Muscle of leg (tissue), 11 donors: ENCODE results near the gene CUTA. TPM values are rescaled to one million over a fixed set of nuclear protein-coding genes. Genes with fewer than 3 reads are reported as not detected.
A peak's percentile ranks its signal among the peaks of the same experiment; 100 is the strongest.

Source experiments
- DNase-seq: peaks from one replicate; pipeline ENCODE4 v3.0.0; 2013
- H3K27ac ChIP-seq: one replicate; pipeline ENCODE4 v1.5.1; 2013; ENCODE audit warnings: mild to moderate bottlenecking, low read length, control low read depth
- H3K27me3 ChIP-seq: one replicate; pipeline ENCODE4 v1.6.1; 2013; ENCODE audit warnings: low read length; ENCODE audit not compliant: control insufficient read depth, insufficient read depth
- H3K36me3 ChIP-seq: one replicate; pipeline ENCODE4 v1.6.1; 2013; ENCODE audit warnings: low read length; ENCODE audit not compliant: control insufficient read depth, insufficient read depth
- H3K4me1 ChIP-seq: one replicate; pipeline ENCODE4 v1.6.1; 2013; ENCODE audit warnings: low read length; ENCODE audit not compliant: control insufficient read depth, insufficient read depth
- H3K4me3 ChIP-seq: one replicate; pipeline ENCODE4 v1.5.1; 2013; ENCODE audit warnings: low read length, control low read depth
- H3K9me3 ChIP-seq: replicated peaks from 2 replicates; pipeline ENCODE4 v1.6.1; 2013; ENCODE audit warnings: low read depth, low read length; ENCODE audit not compliant: control insufficient read depth
- WGBS: methylation state at CpG from one replicate; pipeline ENCODE4 v1.1.5; 2013; ENCODE audit warnings: missing lambda C conversion rate; ENCODE audit not compliant: insufficient coverage; 5-methylcytosine and 5-hydroxymethylcytosine counted together
- polyA plus RNA-seq, 8 donors: library from polyadenylated mRNA; unstranded; fragments of 120-200 nt; gene quantifications; one replicate each; pipeline versions ENCODE4 v1.2.1 to v1.2.3, GENCODE V29; 2013; ENCODE audit warnings: inconsistent platforms in 1 of 8, low replicate concordance in 1 of 8; ENCODE audit not compliant: insufficient read length in 8 of 8, insufficient read depth in 1 of 8
- total RNA-seq: library from RNA; stranded (reverse); fragments of 120-200 nt; gene quantifications from one replicate; pipeline ENCODE4 v1.2.4, GENCODE V29; 2013

The CUTA gene
- total and polyA plus RNA-seq, 9 donors: 103 to 161 (median 141) TPM

GRCh38 chr6:33425668-33426577 is 8.0 kb upstream of the CUTA start:
- Histone ChIP-seq H3K4me3 (peak overlapping the region; percentile 58), H3K27me3 (no peaks in the 10 kb centered on the region), H3K27ac (peak overlapping the region; percentile 96), H3K36me3 (no peaks in the 10 kb centered on the region), H3K4me1 (peaks cover 51% of the 10 kb centered on the region), H3K9me3 (no peaks in the 10 kb centered on the region)
- peak; percentile 94 for DNase-seq
- WGBS: under 1% methylated on average over 22 of the region's 43 CpGs

DNA sequence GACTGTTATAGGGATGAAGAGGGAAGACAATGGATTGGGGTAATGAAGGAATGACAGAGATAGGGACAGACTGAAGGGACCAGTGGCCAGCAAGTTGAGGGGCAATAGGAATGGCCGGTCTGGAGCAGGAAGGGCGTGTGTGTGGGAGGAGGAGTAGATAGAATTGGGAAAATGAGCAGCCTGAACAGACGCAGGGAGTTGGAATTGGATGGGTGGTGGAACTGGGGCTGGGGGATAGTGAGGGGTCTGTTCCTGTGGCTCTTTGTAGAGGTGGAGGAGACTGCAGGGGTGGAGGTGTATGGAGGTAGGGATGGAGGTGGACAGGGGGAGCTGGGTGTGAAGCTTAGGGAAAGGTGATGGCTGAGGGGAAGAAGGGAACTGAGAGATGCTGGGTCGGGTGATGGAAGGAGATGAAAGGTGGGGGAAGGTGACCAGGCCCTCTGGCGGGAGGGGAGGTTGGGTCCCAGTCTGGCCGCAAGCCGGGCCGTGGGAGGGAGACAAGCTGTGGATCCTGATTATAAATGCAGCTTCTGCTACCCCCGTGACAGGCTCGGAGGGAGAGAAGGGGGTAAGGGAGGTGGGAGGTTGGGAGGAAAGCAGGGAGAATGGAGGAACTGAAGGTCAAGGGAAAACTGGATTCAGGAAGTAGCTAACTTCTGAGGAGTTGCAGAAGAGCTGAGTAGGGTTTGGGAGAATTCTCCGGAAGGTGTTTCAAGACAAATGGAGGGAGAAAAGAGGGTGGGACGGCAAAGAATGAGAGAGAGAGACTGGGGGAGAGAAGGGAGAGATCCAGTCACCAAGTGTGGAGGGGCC is 7.2 kb upstream of the CUTA start:
- H3K27me3 ChIP-seq: no peaks in the 10 kb centered on the region
- peak overlapping the region; percentile 96 for H3K27ac ChIP-seq
- peak overlapping the region; percentile 58 for H3K4me3 ChIP-seq
- no peak for DNase-seq
- 12% methylated on average over 12 of the region's 12 CpGs for WGBS
- no peaks in the 10 kb centered on the region for H3K9me3 ChIP-seq
- H3K4me1 ChIP-seq: peaks cover 45% of the 10 kb centered on the region
- H3K36me3 ChIP-seq: no peaks in the 10 kb centered on the region

GRCh38 chr6:33423777-33424176 is 5.9 kb upstream of the CUTA start:
- Histone ChIP-seq H3K36me3 (no peaks in the 10 kb centered on the region), H3K4me1 (peaks cover 48% of the 10 kb centered on the region), H3K27me3 (no peaks in the 10 kb centered on the region), H3K4me3 (no peak overlapping the region), H3K27ac (no peak overlapping the region), H3K9me3 (no peaks in the 10 kb centered on the region)
- 86% methylated on average over 1 of the region's 2 CpGs for WGBS
- no peak for DNase-seq

- 79% methylated on average over 2 of the region's 2 CpGs for WGBS
- peaks cover 48% of the 10 kb centered on the region for H3K4me1 ChIP-seq
- H3K4me3 ChIP-seq: no peak overlapping the region
- no peak for DNase-seq
- H3K9me3 ChIP-seq: no peaks in the 10 kb centered on the region
- peaks cover 5% of the 10 kb centered on the region for H3K36me3 ChIP-seq
- no peaks in the 10 kb centered on the region for H3K27me3 ChIP-seq
- no peak overlapping the region for H3K27ac ChIP-seq
Observed at GRCh38 chr6:33421344-33421643, 3.4 kb upstream of the CUTA start.

DNA sequence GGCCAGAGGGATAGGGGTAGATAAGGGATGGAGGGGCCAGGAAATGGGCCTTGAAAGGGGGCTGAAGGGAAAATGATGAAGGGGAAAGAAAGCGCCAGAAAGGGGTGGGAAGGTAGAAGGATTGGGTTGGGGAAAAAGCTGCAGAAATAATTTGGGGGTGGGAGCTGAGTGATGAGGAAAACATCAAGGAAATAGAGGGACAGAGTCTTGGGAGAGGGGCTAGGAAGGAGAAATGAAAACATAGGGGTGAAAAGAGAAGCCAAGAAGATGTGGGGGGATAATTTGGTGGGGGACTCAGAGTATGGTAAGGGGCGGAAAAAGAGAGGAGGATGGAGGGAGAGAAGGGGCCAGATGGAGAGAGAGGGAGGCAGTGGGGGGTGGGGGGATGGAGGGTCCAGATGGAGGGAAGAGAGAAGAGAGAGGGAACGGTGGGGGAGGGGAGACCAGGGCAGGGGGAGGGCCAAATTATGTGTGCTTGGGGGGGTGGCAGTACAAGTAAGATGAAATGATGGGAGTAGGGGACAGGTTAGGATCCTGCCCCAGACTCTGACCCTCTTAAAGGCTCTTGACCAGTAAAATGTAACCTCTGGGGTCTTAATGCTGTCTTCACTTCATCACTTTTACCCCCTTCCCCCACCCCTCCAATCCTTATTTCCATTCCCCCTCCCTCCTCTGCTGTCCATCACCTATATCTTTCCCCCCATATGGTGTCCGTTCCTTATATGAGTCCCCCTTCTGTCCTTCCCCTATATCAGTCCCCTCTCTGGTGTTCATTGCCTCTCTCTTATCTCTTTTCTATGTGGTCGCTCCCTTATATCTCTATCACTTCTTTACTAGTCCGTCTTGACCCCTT is 2.8 kb upstream of the CUTA start:
- WGBS: 54% methylated on average over 5 of the region's 6 CpGs
- H3K27me3 ChIP-seq: no peaks in the 10 kb centered on the region
- H3K4me1 ChIP-seq: peaks cover 47% of the 10 kb centered on the region
- no peak for DNase-seq
- H3K4me3 ChIP-seq: peak overlapping the region; percentile 30
- H3K27ac ChIP-seq: peak overlapping the region; percentile 74
- H3K36me3 ChIP-seq: peaks cover 10% of the 10 kb centered on the region
- no peaks in the 10 kb centered on the region for H3K9me3 ChIP-seq

- under 1% methylated on average over 12 of the region's 22 CpGs for WGBS
- no peaks in the 10 kb centered on the region for H3K9me3 ChIP-seq
- peaks cover 45% of the 10 kb centered on the region for H3K4me1 ChIP-seq
- H3K27me3 ChIP-seq: no peaks in the 10 kb centered on the region
- peak within 1 kb of the TSS; percentile 30 for H3K4me3 ChIP-seq
- H3K27ac ChIP-seq: peak within 1 kb of the TSS; percentile 97
- peak; percentile 91 for DNase-seq
- H3K36me3 ChIP-seq: peaks cover 19% of the 10 kb centered on the region
Observed at GRCh38 chr6:33419580-33420490, 1.9 kb upstream of the CUTA start, which contains the start of gene SYNGAP1. SYNGAP1 (plus strand) TSS chr6:33420065; CDS start chr6:33420265, 200 bp downstream.

DNA sequence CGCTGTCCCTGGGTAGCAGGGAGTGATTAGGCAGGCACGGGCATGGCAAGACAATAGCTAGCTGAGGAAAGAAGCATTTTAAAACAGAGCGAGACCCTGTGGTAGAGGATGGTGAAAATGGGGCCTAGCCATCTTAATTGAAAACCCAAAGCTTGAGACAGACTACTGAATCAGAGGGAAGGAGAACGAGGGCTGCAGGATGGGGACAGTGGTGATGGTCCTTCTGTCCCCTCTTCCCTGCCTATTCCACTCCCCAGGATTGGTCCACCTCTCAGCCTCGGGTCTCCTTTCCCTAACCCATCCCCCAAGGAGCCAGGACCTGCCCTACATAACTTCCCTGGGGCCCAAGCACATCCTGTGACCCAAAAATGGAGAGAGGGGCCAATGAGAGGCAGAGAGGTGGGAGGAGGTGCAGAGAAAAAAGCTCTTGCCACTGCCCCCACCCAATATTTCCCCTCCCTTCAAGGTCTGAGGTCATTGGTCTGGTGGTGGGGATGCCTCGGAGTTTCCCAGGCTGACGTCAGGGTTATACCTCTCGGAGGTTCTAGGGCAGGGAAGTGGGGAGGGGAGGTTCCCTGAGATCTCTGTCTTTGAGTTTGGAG is 884 bp upstream of the CUTA start:
- Histone ChIP-seq H3K36me3 (peaks cover 29% of the 10 kb centered on the region), H3K9me3 (no peaks in the 10 kb centered on the region), H3K27ac (peak overlapping the region; percentile 97), H3K27me3 (no peaks in the 10 kb centered on the region), H3K4me3 (peak overlapping the region; percentile 39), H3K4me1 (peaks cover 38% of the 10 kb centered on the region)
- no peak for DNase-seq
- 17% methylated on average over 3 of the region's 8 CpGs for WGBS

- WGBS: under 1% methylated on average over 15 of the region's 25 CpGs
- Histone ChIP-seq H3K9me3 (no peaks in the 10 kb centered on the region), H3K27ac (peak overlapping the region; percentile 91), H3K4me3 (peak overlapping the region; percentile 75), H3K27me3 (no peaks in the 10 kb centered on the region), H3K4me1 (peaks cover 38% of the 10 kb centered on the region), H3K36me3 (peaks cover 44% of the 10 kb centered on the region)
- DNase-seq: no peak
Observed at GRCh38 chr6:33417128-33417902, 592 bp downstream of the CUTA start.
